GM18505 (cell line): ENCODE data around the gene MESP1.
A peak's percentile ranks its signal among the peaks of the same experiment; 100 is the strongest.

Source experiments
- ATAC-seq: cut with Tn5 transposase; IDR thresholded peaks from one replicate; pipeline ENCODE4 v1.9.1; 2021; ENCODE audit not compliant: unreplicated experiment
- POLR2A ChIP-seq: IDR thresholded peaks from 4 replicates; pipeline ENCODE4 v1.6.1; 2011; ENCODE audit warnings: borderline replicate concordance; ENCODE audit not compliant: insufficient read depth, insufficient read length; ENCODE audit errors: extremely low read depth

MESP1 gene

DNA sequence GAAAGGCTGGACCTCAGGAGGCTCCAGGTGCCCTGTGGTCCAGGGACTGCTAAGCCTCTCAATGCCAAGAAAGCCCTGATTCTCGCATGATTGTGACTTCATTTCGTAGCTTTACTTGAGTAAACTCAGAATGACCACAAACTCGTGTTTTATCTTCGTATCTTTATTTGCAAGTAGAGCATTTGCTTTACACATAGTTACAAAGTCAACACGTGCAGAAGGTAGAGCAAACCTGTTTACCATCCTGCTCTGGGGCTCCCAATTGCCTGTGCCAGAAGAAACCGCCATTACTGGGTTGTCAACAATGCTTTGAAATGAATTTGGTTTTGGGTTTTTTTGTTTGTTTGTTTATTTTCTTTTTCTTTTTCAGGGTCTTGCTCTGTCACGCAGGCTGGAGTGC is 5.8 kb upstream of the MESP1 start:
- TF ChIP-seq POLR2A, result no peak
- ATAC-seq, result no peak

DNA sequence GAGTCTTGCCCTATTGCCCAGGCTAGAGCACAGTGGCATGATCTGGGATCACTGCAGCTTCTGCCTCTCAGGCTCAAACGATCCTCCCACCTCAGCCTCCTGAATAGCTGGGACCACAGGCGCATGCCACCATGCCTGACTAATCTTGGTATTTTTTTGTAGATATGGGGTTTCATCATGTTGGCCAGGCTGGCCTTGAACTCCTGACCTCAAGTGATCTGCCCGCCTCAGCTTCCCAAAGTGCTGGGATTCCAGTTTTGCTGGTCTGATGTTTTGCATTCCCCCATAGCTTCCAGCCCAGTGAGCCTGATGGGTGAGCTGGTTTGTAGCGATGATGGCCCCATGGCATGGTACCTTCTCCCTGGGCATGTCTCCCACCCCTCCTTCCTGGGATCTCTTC is 4.7 kb upstream of the MESP1 start:
- no peak for TF ChIP-seq POLR2A
- ATAC-seq, result no peak

DNA sequence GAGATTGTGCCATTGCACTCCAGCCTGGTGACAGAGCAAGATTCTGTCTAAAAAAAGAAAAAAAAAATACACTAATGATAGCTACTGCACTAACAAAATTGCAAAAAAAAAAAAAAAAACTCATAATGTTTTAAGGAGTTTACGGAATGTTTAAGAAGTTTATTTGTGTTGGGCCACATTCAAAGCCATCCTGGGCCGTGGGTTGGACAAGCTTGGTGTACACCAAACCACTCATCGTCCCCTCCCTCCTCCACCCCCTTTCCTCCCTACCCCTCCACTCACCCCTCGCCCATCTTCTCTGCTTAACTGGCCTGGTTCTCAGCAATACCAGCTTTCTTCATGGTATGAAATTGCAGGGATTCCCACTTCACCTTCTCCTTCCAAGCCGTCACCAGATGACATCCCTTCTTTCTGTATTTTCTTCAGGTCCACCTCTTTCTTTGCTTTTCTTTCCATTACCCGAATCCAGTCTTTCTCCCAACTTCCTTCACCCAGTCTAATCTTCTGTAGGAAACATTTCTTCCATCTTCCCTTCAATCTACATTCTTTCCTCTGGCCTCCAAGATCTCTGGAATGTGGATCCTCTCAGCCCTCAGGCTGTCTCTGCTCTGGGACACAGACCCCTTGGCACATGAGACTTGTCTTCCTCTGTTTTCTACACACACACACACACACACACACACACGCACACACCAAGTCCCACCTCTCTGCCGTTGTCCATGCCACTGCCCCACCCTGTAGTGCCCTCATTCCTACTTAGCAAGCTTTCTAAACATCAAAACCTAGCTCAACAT is 3.5 kb upstream of the MESP1 start:
- TF ChIP-seq POLR2A, result no peak
- no peak for ATAC-seq

DNA sequence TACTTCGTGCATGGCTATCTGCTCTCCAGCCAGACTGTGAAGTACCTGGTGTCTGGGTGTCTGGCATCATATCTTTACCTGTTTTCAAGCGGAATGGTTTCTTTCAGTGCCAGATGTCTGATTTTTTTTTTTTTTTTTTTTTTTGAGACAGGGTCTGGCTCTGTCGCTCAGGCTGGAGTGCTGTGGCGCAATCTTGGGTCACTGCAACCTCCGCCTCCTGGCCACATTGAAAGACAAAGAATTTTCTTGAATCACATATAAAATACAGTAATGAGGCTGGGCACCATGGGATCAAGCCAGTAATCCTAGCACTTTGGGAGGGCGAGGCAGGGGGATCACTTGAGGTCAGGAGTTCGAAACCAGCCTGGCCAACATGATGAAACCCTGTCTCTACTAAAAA is 2.8 kb upstream of the MESP1 start:
- no peak for ATAC-seq
- no peak for TF ChIP-seq POLR2A

DNA sequence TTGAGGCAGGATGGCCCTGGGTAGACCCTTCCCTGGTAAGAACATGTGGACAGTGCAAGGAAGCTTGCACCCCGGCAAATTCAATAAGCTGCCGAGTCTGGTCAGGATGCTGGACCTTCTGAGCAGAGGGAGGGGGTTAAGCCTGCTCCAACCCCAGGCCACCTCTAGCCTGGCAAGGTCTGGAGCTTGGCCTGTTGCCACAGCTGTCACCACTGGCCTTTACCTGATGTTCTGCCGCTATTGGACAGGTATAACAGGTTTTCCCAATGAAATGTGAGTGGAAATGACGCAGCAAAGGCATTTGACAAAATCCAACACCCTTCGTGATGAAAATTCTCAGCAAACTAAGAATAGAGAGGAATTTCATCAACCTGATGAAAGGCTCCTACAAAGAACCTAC is 699 bp upstream of the MESP1 start:
- TF ChIP-seq POLR2A, result no peak
- no peak for ATAC-seq

- TF ChIP-seq POLR2A, result no peak
- ATAC-seq, result peak; percentile 9
These were observed 994 bp downstream of the MESP1 start for GRCh38 chr15:89749951-89750559.

DNA sequence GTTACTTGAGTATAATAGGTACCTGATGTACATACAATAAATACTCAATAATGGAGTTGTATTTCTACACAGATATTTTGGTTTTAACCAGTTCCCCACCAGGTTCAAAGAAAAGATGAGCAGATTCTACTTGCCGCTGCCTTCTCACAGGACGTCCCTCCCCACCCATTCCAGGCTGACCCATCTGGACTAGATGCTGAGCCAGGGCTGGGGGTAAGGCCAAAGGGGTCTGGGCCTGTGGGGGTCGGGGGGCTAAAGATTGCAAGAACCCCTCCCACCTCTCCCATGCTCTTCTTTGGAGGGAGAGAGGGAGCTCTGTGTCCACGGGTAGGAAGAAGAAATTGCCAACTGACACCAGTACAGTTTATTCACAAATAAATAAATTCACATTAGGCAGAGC is 1.5 kb downstream of the MESP1 start:
- no peak for TF ChIP-seq POLR2A
- no peak for ATAC-seq

DNA sequence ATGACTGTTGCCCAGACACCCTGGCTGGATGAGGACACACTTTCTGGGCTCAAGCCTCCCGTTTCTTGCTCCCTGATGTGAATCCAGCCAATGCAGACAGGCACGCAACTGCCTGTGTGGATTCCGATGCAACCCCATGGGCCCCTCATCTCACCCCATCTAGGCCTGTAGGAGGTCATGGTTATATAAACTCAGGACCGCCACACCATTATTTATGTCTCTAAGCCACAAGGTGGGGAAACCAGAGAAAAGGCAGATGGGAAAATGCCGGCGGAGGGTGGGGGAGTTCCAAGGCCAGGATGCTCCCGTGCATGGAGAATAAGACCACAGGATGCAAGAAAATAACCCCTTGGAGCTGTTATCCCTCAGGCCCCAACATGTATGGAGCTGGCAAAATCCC is 2.0 kb downstream of the MESP1 start:
- no peak for ATAC-seq
- TF ChIP-seq POLR2A, result no peak

DNA sequence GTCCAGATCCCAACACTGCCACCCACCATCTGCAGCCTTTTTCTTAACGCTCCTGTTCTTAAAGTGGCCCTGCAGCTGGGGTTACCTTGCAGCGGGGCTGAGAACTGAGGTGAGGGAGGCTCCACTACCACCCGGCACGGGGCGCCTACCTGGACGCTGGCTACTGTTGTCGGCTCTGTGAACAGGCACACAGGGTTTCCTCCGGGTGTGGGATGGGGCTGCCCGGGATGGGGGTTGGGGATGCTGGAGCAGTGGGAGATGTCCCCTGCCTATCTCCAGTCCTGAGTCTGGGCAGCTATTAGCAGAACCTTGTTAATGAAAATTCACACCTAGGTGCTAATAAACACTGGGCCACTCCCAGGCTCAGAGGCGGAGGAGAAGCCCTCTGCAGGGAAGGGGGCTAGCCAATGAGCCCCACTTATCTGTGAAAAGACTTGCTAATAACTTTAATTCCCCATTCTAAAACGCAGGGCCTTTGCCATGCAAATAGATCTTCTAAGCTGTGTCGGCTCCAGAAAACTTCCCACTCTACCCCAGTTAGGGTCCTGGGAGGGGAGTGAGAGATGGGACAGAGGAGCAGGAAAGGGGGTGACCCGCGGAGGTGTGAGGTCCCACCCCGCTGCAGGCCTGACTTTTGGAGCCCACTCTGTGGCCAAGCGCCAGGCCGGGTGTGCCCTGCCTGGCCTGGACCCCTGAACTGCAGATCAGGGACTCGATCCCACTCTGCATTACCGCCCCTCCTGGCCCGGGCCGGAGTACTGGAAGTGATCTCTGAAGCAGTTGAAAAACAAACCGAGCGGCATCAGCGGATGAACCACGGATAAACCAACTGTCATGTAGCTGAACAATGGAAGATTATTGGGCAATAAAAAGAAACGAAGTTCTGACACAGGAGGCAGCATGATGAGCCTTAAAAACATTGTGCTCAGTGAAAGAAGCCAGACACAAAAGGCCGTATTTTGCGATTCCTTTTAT is 3.1 kb downstream of the MESP1 start:
- TF ChIP-seq POLR2A, result no peak
- no peak for ATAC-seq

DNA sequence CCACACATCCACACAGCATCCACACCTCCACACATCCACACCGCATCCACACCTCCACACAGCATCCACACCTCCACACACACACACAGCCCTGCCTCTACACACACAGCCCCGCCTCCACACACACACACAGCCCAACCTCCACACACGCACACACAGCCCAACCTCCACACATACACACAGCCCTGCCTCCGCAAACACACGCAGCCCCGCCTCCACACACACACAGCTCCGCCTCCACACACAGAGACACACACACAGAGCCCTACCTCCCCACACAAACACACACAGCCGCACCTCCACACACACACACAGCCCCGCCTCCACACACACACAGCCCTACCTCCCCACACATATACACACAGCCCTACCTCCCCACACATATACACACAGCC is 4.7 kb downstream of the MESP1 start:
- no peak for ATAC-seq
- TF ChIP-seq POLR2A, result no peak

- ATAC-seq, result no peak
These were observed 5.3 kb downstream of the MESP1 start for GRCh38 chr15:89745768-89746167.

GRCh38 chr15:89745131-89745530 is 5.9 kb downstream of the MESP1 start:
- no peak for ATAC-seq
- TF ChIP-seq POLR2A, result no peak

More at GRCh38 chr15:89745768-89746167, 5.3 kb downstream of the MESP1 start:
- TF ChIP-seq POLR2A, result no peak

GRCh38 chr15:89743594-89743993 is 7.5 kb downstream of the MESP1 start:
- ATAC-seq, result no peak
- no peak for TF ChIP-seq POLR2A
